ENCODE results near the gene MAP1LC3C.

Gene MAP1LC3C

GRCh38 chr1:241972703-241973369, 26.1 kb downstream of the MAP1LC3C start:
- no peak overlapping the region for H2AFZ ChIP-seq (ENCODE audit: low read depth, low read length)
- H3K18ac ChIP-seq (ENCODE audit: low read depth in 1 of 2, low read length in 2 of 2), result no peak overlapping the region
- H3K9ac ChIP-seq (ENCODE audit: low read length), result no peak overlapping the region
- H3K4me2 ChIP-seq (ENCODE audit: low read length, poor library complexity, severe bottlenecking), result no peak overlapping the region
- no peak overlapping the region for H3K14ac ChIP-seq (ENCODE audit: low read length in 2 of 2)
- no peak overlapping the region for H4K8ac ChIP-seq (ENCODE audit: low read length)
- H3K9me3 ChIP-seq (ENCODE audit: control insufficient read depth, low read length), result no peaks in the 10 kb centered on the region
- no peaks in the 10 kb centered on the region for H3K27me3 ChIP-seq (ENCODE audit: control insufficient read depth in 1 of 2, insufficient read depth in 1 of 2, low read length in 2 of 2)
- H2AK5ac ChIP-seq (ENCODE audit: low read length, severe bottlenecking), result no peak overlapping the region
- no peak overlapping the region for H2BK5ac ChIP-seq (ENCODE audit: low read depth, low read length, poor library complexity, severe bottlenecking)
- H3K36me3 ChIP-seq (ENCODE audit: control insufficient read depth in 1 of 2, insufficient read depth in 2 of 2, low read depth in 1 of 2, low read length in 2 of 2), result no peaks in the 10 kb centered on the region
- H3K4ac ChIP-seq (ENCODE audit: low read depth in 1 of 2, low read length in 2 of 2), result no peak overlapping the region
- H4K91ac ChIP-seq (ENCODE audit: low read length), result no peak overlapping the region
- H2BK15ac ChIP-seq (ENCODE audit: low read depth, poor library complexity, severe bottlenecking), result no peak overlapping the region
- H3K27ac ChIP-seq (ENCODE audit: low read length, poor library complexity, severe bottlenecking), result peak overlapping the region; percentile 54
- H3K79me1 ChIP-seq (replicated peaks; ENCODE audit: low read length, poor library complexity, severe bottlenecking), result no peaks in the 10 kb centered on the region
- no peak overlapping the region for H2BK120ac ChIP-seq (ENCODE audit: low read depth, low read length)
- peak; percentile 21 for DNase-seq
- H3K4me1 ChIP-seq (ENCODE audit: control insufficient read depth, insufficient read depth, low read depth, low read length), result peaks cover 3% of the 10 kb centered on the region
- H3K23ac ChIP-seq (ENCODE audit: low read length in 2 of 2), result no peak overlapping the region
- 66% methylated on average over 5 of the region's 6 CpGs for WGBS
- no peak overlapping the region for H2BK12ac ChIP-seq (ENCODE audit: low read length in 2 of 2)
- no peak overlapping the region for H3K4me3 ChIP-seq (ENCODE audit: insufficient read depth in 1 of 2, low read depth in 1 of 2, low read length in 2 of 2)

- H3K36me3 ChIP-seq (ENCODE audit: control insufficient read depth in 1 of 2, insufficient read depth in 2 of 2, low read depth in 1 of 2, low read length in 2 of 2), result no peaks in the 10 kb centered on the region
- no peak overlapping the region for H3K18ac ChIP-seq (ENCODE audit: low read depth in 1 of 2, low read length in 2 of 2)
- no peak overlapping the region for H4K91ac ChIP-seq (ENCODE audit: low read length)
- H2BK5ac ChIP-seq (ENCODE audit: low read depth, low read length, poor library complexity, severe bottlenecking), result no peak overlapping the region
- no peak overlapping the region for H2BK12ac ChIP-seq (ENCODE audit: low read length in 2 of 2)
- H3K14ac ChIP-seq (ENCODE audit: low read length in 2 of 2), result no peak overlapping the region
- no peak overlapping the region for H2BK15ac ChIP-seq (ENCODE audit: low read depth, poor library complexity, severe bottlenecking)
- 78% methylated on average over 4 of the region's 4 CpGs for WGBS
- H2AFZ ChIP-seq (ENCODE audit: low read depth, low read length), result no peak overlapping the region
- no peak for DNase-seq
- H3K9me3 ChIP-seq (ENCODE audit: control insufficient read depth, low read length), result no peaks in the 10 kb centered on the region
- no peak overlapping the region for H2BK120ac ChIP-seq (ENCODE audit: low read depth, low read length)
- no peak overlapping the region for H4K8ac ChIP-seq (ENCODE audit: low read length)
- no peak overlapping the region for H3K4ac ChIP-seq (ENCODE audit: low read depth in 1 of 2, low read length in 2 of 2)
- no peak overlapping the region for H3K4me3 ChIP-seq (ENCODE audit: insufficient read depth in 1 of 2, low read depth in 1 of 2, low read length in 2 of 2)
- H3K4me1 ChIP-seq (ENCODE audit: control insufficient read depth, insufficient read depth, low read depth, low read length), result peaks cover 2% of the 10 kb centered on the region
- H3K79me1 ChIP-seq (replicated peaks; ENCODE audit: low read length, poor library complexity, severe bottlenecking), result no peaks in the 10 kb centered on the region
- no peak overlapping the region for H3K9ac ChIP-seq (ENCODE audit: low read length)
- no peak overlapping the region for H3K4me2 ChIP-seq (ENCODE audit: low read length, poor library complexity, severe bottlenecking)
- H3K27me3 ChIP-seq (ENCODE audit: control insufficient read depth in 1 of 2, insufficient read depth in 1 of 2, low read length in 2 of 2), result no peaks in the 10 kb centered on the region
- H3K27ac ChIP-seq (ENCODE audit: low read length, poor library complexity, severe bottlenecking), result no peak overlapping the region
- H2AK5ac ChIP-seq (ENCODE audit: low read length, severe bottlenecking), result no peak overlapping the region
- H3K23ac ChIP-seq (ENCODE audit: low read length in 2 of 2), result no peak overlapping the region
These were observed 30.3 kb downstream of the MAP1LC3C start for GRCh38 chr1:241968611-241969010.

GRCh38 chr1:241964550-241965282, 34.2 kb downstream of the MAP1LC3C start:
- Histone ChIP-seq H2BK5ac (ENCODE audit: low read depth, low read length, poor library complexity, severe bottlenecking) (no peak overlapping the region), H2BK12ac (ENCODE audit: low read length in 2 of 2) (no peak overlapping the region), H2BK120ac (ENCODE audit: low read depth, low read length) (no peak overlapping the region), H3K79me1 (replicated peaks; ENCODE audit: low read length, poor library complexity, severe bottlenecking) (no peaks in the 10 kb centered on the region), H3K27ac (ENCODE audit: low read length, poor library complexity, severe bottlenecking) (no peak overlapping the region), H2AFZ (ENCODE audit: low read depth, low read length) (no peak overlapping the region), H3K4me2 (ENCODE audit: low read length, poor library complexity, severe bottlenecking) (no peak overlapping the region), H3K4me3 (ENCODE audit: insufficient read depth in 1 of 2, low read depth in 1 of 2, low read length in 2 of 2) (no peak overlapping the region), H3K18ac (ENCODE audit: low read depth in 1 of 2, low read length in 2 of 2) (no peak overlapping the region), H3K27me3 (ENCODE audit: control insufficient read depth in 1 of 2, insufficient read depth in 1 of 2, low read length in 2 of 2) (no peaks in the 10 kb centered on the region), H4K91ac (ENCODE audit: low read length) (no peak overlapping the region), H3K14ac (ENCODE audit: low read length in 2 of 2) (no peak overlapping the region), H3K9me3 (ENCODE audit: control insufficient read depth, low read length) (no peaks in the 10 kb centered on the region), H3K4ac (ENCODE audit: low read depth in 1 of 2, low read length in 2 of 2) (no peak overlapping the region), H3K36me3 (ENCODE audit: control insufficient read depth in 1 of 2, insufficient read depth in 2 of 2, low read depth in 1 of 2, low read length in 2 of 2) (no peaks in the 10 kb centered on the region), H3K4me1 (ENCODE audit: control insufficient read depth, insufficient read depth, low read depth, low read length) (no peaks in the 10 kb centered on the region), H3K23ac (ENCODE audit: low read length in 2 of 2) (no peak overlapping the region), H2AK5ac (ENCODE audit: low read length, severe bottlenecking) (no peak overlapping the region), H3K9ac (ENCODE audit: low read length) (no peak overlapping the region), H2BK15ac (ENCODE audit: low read depth, poor library complexity, severe bottlenecking) (no peak overlapping the region), H4K8ac (ENCODE audit: low read length) (no peak overlapping the region)
- DNase-seq, result no peak
- 88% methylated on average over 8 of the region's 8 CpGs for WGBS

GRCh38 chr1:241963722-241964121, 35.2 kb downstream of the MAP1LC3C start:
- H2AK5ac ChIP-seq (ENCODE audit: low read length, severe bottlenecking), result no peak overlapping the region
- no peak overlapping the region for H3K4me3 ChIP-seq (ENCODE audit: insufficient read depth in 1 of 2, low read depth in 1 of 2, low read length in 2 of 2)
- H3K27me3 ChIP-seq (ENCODE audit: control insufficient read depth in 1 of 2, insufficient read depth in 1 of 2, low read length in 2 of 2), result no peaks in the 10 kb centered on the region
- no peak overlapping the region for H2BK120ac ChIP-seq (ENCODE audit: low read depth, low read length)
- H3K36me3 ChIP-seq (ENCODE audit: control insufficient read depth in 1 of 2, insufficient read depth in 2 of 2, low read depth in 1 of 2, low read length in 2 of 2), result no peaks in the 10 kb centered on the region
- no peak overlapping the region for H3K9ac ChIP-seq (ENCODE audit: low read length)
- no peak overlapping the region for H2BK15ac ChIP-seq (ENCODE audit: low read depth, poor library complexity, severe bottlenecking)
- H3K18ac ChIP-seq (ENCODE audit: low read depth in 1 of 2, low read length in 2 of 2), result no peak overlapping the region
- no peaks in the 10 kb centered on the region for H3K79me1 ChIP-seq (replicated peaks; ENCODE audit: low read length, poor library complexity, severe bottlenecking)
- no peak overlapping the region for H3K14ac ChIP-seq (ENCODE audit: low read length in 2 of 2)
- H3K27ac ChIP-seq (ENCODE audit: low read length, poor library complexity, severe bottlenecking), result no peak overlapping the region
- no peak for DNase-seq
- H2BK12ac ChIP-seq (ENCODE audit: low read length in 2 of 2), result no peak overlapping the region
- no peak overlapping the region for H2AFZ ChIP-seq (ENCODE audit: low read depth, low read length)
- H4K91ac ChIP-seq (ENCODE audit: low read length), result no peak overlapping the region
- H4K8ac ChIP-seq (ENCODE audit: low read length), result no peak overlapping the region
- no peaks in the 10 kb centered on the region for H3K4me1 ChIP-seq (ENCODE audit: control insufficient read depth, insufficient read depth, low read depth, low read length)
- no peak overlapping the region for H3K23ac ChIP-seq (ENCODE audit: low read length in 2 of 2)
- no peaks in the 10 kb centered on the region for H3K9me3 ChIP-seq (ENCODE audit: control insufficient read depth, low read length)
- no peak overlapping the region for H3K4me2 ChIP-seq (ENCODE audit: low read length, poor library complexity, severe bottlenecking)
- no peak overlapping the region for H3K4ac ChIP-seq (ENCODE audit: low read depth in 1 of 2, low read length in 2 of 2)
- H2BK5ac ChIP-seq (ENCODE audit: low read depth, low read length, poor library complexity, severe bottlenecking), result no peak overlapping the region
